ENCODE measurements around the gene OXA1L.

Gene OXA1L

DNA sequence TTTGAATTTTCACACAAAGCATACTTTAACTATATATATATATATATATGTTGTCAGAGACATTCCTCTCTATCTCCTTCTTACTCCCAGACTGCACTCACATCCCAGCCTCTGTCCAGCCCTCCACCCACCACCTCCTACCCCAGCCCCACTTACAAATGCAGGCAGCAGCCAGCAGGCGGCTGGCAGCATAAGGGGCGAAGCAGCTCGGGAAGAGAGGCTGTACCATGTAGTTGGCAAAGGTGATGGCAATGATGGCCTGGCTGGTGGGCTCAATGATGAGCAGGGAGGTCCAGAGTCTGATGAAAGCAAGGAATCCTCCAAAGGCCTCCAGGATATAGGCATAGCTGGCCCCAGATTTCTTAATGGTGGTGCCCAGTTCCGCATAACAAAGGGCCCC is 46.3 kb downstream of the OXA1L start:
- no peaks in the 10 kb centered on the region for H3K9me3 ChIP-seq (ENCODE audit: low read length)
- no peak overlapping the region for H2AFZ ChIP-seq (ENCODE audit: low read depth, low read length)
- H3K4me3 ChIP-seq (ENCODE audit: low read length), result no peak overlapping the region
- H3K27me3 ChIP-seq (ENCODE audit: insufficient read depth, low read length), result no peaks in the 10 kb centered on the region
- H3K4me1 ChIP-seq (ENCODE audit: insufficient read depth, low read length), result no peaks in the 10 kb centered on the region
- no peaks in the 10 kb centered on the region for H3K36me3 ChIP-seq (ENCODE audit: insufficient read depth, low read length)

DNA sequence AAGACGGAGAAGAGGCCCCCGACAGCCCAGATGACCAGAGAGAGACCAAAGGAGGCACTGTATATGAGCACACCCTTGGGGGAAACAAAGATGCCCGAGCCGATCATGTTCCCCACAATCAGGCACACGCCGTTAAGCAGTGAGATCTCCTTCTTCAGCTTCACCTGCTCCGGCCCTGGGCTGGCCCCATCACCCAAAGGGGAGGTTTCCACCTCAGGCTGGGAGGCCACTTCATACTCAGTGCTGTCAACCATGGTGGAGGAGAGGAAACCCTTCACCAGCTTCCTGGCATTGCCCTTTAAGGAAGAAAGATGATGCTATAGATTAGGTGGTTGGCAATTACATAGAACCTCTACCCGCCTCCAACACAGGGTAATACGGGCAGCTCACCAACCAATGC is 46.7 kb downstream of the OXA1L start:
- Histone ChIP-seq H2AFZ (ENCODE audit: low read depth, low read length) (no peak overlapping the region), H3K27me3 (ENCODE audit: insufficient read depth, low read length) (no peaks in the 10 kb centered on the region), H3K36me3 (ENCODE audit: insufficient read depth, low read length) (no peaks in the 10 kb centered on the region), H3K4me3 (ENCODE audit: low read length) (no peak overlapping the region), H3K4me1 (ENCODE audit: insufficient read depth, low read length) (no peaks in the 10 kb centered on the region), H3K9me3 (ENCODE audit: low read length) (no peaks in the 10 kb centered on the region)

- Histone ChIP-seq H3K9me3 (ENCODE audit: low read length) (no peaks in the 10 kb centered on the region), H2AFZ (ENCODE audit: low read depth, low read length) (no peak overlapping the region), H3K27me3 (ENCODE audit: insufficient read depth, low read length) (peaks cover under 1% of the 10 kb centered on the region), H3K36me3 (ENCODE audit: insufficient read depth, low read length) (no peaks in the 10 kb centered on the region), H3K4me1 (ENCODE audit: insufficient read depth, low read length) (no peaks in the 10 kb centered on the region), H3K4me3 (ENCODE audit: low read length) (no peak overlapping the region)
Measured at GRCh38 chr14:22814373-22814772, 47.9 kb downstream of the OXA1L start.

GRCh38 chr14:22814941-22815713 is 48.6 kb downstream of the OXA1L start, which contains the start of gene SLC7A7:
SLC7A7 (minus strand) TSS chr14:22815435; CDS start chr14:22813398, 2,037 bp downstream.
- H3K4me1 ChIP-seq (ENCODE audit: insufficient read depth, low read length), result no peaks in the 10 kb centered on the region
- no peaks in the 10 kb centered on the region for H3K36me3 ChIP-seq (ENCODE audit: insufficient read depth, low read length)
- H3K27me3 ChIP-seq (ENCODE audit: insufficient read depth, low read length), result peaks cover 3% of the 10 kb centered on the region
- H3K4me3 ChIP-seq (ENCODE audit: low read length), result no peak within 1 kb of the TSS
- H3K9me3 ChIP-seq (ENCODE audit: low read length), result no peaks in the 10 kb centered on the region
- H2AFZ ChIP-seq (ENCODE audit: low read depth, low read length), result no peak within 1 kb of the TSS

- Histone ChIP-seq H3K36me3 (ENCODE audit: insufficient read depth, low read length) (no peaks in the 10 kb centered on the region), H2AFZ (ENCODE audit: low read depth, low read length) (no peak overlapping the region), H3K27me3 (ENCODE audit: insufficient read depth, low read length) (peaks cover 3% of the 10 kb centered on the region), H3K4me1 (ENCODE audit: insufficient read depth, low read length) (no peaks in the 10 kb centered on the region), H3K9me3 (ENCODE audit: low read length) (no peaks in the 10 kb centered on the region), H3K4me3 (ENCODE audit: low read length) (no peak overlapping the region)
Measured at GRCh38 chr14:22819151-22819988, 52.9 kb downstream of the OXA1L start.

- Histone ChIP-seq H3K9me3 (ENCODE audit: low read length) (no peaks in the 10 kb centered on the region), H3K4me3 (ENCODE audit: low read length) (no peak overlapping the region), H3K27me3 (ENCODE audit: insufficient read depth, low read length) (peaks cover 3% of the 10 kb centered on the region), H3K36me3 (ENCODE audit: insufficient read depth, low read length) (no peaks in the 10 kb centered on the region), H2AFZ (ENCODE audit: low read depth, low read length) (no peak overlapping the region), H3K4me1 (ENCODE audit: insufficient read depth, low read length) (peaks cover 2% of the 10 kb centered on the region)
Measured at GRCh38 chr14:22820731-22821130, 54.2 kb downstream of the OXA1L start.

DNA sequence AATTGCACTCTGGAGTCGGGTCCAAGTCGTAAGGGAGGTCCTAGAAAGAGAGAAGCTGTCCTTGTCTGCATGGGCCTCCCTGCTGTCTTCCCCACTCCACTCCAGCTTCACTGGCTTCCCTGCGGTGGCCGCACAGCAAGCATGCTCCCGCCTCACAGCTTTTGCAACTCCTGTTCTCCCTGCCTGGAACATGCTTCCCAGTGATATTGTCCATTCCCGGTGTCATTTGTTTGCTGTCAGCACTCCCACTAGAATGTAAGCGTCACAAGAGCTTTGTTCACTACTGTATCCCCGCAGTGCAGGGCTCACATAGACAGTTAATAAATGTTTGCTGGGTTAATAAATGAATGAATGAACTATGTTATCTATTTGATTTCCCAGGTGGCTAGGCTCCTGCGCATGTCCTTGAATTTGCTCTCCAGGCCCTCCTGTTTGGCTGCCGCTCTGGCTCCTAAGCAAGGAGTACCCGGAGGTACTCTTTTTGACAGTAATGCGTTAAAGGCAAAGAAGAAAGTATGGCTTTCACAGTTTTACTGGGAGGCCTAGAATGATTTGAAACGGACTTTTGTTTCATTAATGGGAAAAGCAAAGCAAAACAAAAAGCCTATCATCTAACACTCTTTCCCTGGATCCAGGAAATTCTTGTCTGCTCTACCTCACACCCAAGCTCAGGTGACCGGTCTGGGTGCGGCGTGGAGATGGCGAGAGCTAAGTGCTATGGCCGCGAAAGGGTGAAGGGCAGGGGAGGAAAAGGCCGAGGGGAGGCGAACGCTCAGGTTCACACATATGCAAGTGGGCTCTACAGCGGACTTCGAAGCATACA is 54.9 kb downstream of the OXA1L start:
- peaks cover 3% of the 10 kb centered on the region for H3K27me3 ChIP-seq (ENCODE audit: insufficient read depth, low read length)
- H3K9me3 ChIP-seq (ENCODE audit: low read length), result no peaks in the 10 kb centered on the region
- no peak overlapping the region for H2AFZ ChIP-seq (ENCODE audit: low read depth, low read length)
- no peaks in the 10 kb centered on the region for H3K36me3 ChIP-seq (ENCODE audit: insufficient read depth, low read length)
- peaks cover 2% of the 10 kb centered on the region for H3K4me1 ChIP-seq (ENCODE audit: insufficient read depth, low read length)
- no peak overlapping the region for H3K4me3 ChIP-seq (ENCODE audit: low read length)

DNA sequence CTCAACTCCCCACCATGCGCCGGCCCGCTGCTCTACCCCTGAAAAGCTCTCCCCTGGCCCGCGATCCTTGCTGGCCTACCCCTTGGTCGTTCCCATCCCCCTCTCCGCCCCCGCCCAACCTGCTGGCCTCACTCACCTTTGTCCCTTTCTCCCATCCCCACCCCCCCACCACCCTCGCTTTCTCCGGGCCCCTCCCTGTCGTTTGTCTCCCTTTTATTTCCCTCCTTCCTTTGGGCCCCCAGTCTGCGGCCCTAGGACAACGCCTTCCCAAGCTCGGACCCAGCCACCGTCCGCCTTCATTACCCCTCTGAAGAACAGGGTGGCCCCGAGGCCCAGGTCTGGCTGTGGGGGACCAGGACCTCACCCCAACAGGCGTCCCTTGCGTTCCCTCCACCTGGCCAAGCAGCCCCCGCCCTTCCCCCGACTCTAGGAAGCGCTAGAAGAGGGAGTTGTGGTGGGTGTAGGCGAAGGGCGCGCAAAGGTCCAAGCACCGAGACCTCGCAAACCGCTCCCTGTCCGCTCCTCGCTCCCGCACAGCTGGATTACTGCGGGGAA is 55.6 kb downstream of the OXA1L start:
- Histone ChIP-seq H3K4me1 (ENCODE audit: insufficient read depth, low read length) (peaks cover 2% of the 10 kb centered on the region), H3K36me3 (ENCODE audit: insufficient read depth, low read length) (no peaks in the 10 kb centered on the region), H2AFZ (ENCODE audit: low read depth, low read length) (no peak overlapping the region), H3K27me3 (ENCODE audit: insufficient read depth, low read length) (peaks cover 3% of the 10 kb centered on the region), H3K9me3 (ENCODE audit: low read length) (no peaks in the 10 kb centered on the region), H3K4me3 (ENCODE audit: low read length) (no peak overlapping the region)

Measured in neuron (in vitro differentiated cells).